Upper lobe of left lung (tissue), 4 donors: Measurements from ENCODE around the gene CLMN.

Experiments
- CTCF ChIP-seq, 6 experiments: fragments of 450-650 bp in 4 of 6; fragments of 200-600 bp in 2 of 6; sonication (generic) in 2 of 6; IDR thresholded peaks; one replicate each; pipeline ENCODE4 v1.5.1; 2016 to 2019; ENCODE audit warnings: antibody characterized with exemption in 6 of 6
- EP300 ChIP-seq, 4 donors: sonication (generic); formaldehyde crosslinking; IDR thresholded peaks; one replicate each; pipeline ENCODE4 v1.5.1; 2017; ENCODE audit warnings: antibody characterized with exemption in 4 of 4, control low read depth in 2 of 4

DNA sequence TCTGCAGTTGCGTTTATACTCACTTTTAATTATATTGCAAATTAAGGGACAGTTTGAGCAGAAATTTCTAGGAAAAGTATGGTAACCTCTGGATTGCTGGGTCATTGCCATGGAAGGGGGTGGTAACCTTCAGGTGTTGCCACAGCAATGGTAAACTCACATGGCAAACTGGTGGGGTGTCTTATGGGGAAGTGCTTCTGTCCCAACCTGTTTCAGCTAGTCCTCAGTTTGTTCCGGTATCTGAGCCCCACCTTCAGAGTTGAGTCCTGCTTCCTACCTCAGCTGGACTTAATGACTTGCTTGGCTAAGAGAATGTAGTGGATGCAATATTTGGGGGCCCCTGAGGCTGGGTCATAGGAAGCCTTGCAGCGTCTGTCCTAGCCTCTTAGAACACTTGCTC is 7.3 kb upstream of the CLMN start:
- no peak for TF ChIP-seq CTCF (IDR thresholded peaks at IDR 0.05)
- TF ChIP-seq EP300 (IDR thresholded peaks at IDR 0.05): no peak
